Lower leg skin (tissue), 4 donors: ENCODE results near the gene CST9. TPM values are rescaled to one million over a fixed set of nuclear protein-coding genes. Genes with fewer than 3 reads are reported as not detected.
"Not testable (repeated sequence)": the region's sequence is repeated elsewhere in the genome, so short reads cannot be mapped to it uniquely, and the experiment has no call there.

Experiments used
- DNase-seq, 2 donors: peaks; one replicate each; pipeline ENCODE4 v3.0.0-alpha.2; 2019; ENCODE audit warnings: low spot score in 2 of 2
- H3K4me3 ChIP-seq: fragments of 200-600 bp; sonication (generic); 2 replicates; pipeline ENCODE4 v1.5.1; 2017; ENCODE audit warnings: mild to moderate bottlenecking, low read depth; ENCODE audit not compliant: poor library complexity, severe bottlenecking
- POLR2A ChIP-seq, 2 donors: fragments of 450-650 bp; IDR thresholded peaks; one replicate each; pipeline ENCODE4 v1.6.1; 2016 to 2017; ENCODE audit warnings: antibody characterized with exemption in 2 of 2, mild to moderate bottlenecking in 1 of 2, moderate library complexity in 1 of 2
- WGBS, 2 donors: methylation state at CpG; one replicate each; pipeline ENCODE4 v1.1.5; 2018; 5-methylcytosine and 5-hydroxymethylcytosine counted together
- intact Hi-C: fragments of 100-400 bp; cut with DNase I; formaldehyde crosslinking; loops from one replicate; pipeline ENCODE4 v1.15.0; 2023; ENCODE audit warnings: low total_unique reads
- total RNA-seq, 4 donors: library from RNA; depleted of rRNA; stranded (reverse); fragments of >200 nt; gene quantifications; one replicate each; pipeline ENCODE4 v1.1.0, GENCODE V29; 2016
- TF ChIP-seq, protein P1 (sequence below), 3 donors: fragments of 450-650 bp; IDR thresholded peaks; one replicate each; pipeline ENCODE4 v1.5.1; 2016; ENCODE audit warnings: antibody characterized with exemption in 3 of 3, mild to moderate bottlenecking in 3 of 3, moderate library complexity in 2 of 3

CST9 gene
- total RNA-seq, 4 donors from 2014 or later: not detected

DNA sequence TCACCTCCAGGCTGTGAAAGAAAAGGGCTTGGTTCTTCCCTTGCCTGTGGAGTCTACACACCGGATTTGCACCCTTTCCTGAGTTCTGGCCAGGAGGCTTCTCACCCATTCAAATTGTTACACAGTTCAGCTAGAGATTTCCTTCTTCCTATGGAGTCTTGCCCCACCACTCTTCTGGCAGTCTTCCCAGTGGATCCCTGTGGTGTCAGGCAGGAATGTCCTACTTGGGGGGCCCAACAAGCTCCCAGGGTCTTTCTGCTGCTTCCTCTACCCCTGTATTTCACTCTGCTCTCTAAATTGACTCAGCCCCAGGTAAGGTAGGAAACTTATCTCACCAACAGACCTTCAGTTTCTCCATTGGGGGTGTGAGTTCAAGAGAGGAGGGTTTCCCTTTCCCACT lies 23.4 kb downstream of the CST9 start:
- no peak for TF ChIP-seq POLR2A (IDR thresholded peaks at IDR 0.05)
- TF ChIP-seq, protein P1, sequence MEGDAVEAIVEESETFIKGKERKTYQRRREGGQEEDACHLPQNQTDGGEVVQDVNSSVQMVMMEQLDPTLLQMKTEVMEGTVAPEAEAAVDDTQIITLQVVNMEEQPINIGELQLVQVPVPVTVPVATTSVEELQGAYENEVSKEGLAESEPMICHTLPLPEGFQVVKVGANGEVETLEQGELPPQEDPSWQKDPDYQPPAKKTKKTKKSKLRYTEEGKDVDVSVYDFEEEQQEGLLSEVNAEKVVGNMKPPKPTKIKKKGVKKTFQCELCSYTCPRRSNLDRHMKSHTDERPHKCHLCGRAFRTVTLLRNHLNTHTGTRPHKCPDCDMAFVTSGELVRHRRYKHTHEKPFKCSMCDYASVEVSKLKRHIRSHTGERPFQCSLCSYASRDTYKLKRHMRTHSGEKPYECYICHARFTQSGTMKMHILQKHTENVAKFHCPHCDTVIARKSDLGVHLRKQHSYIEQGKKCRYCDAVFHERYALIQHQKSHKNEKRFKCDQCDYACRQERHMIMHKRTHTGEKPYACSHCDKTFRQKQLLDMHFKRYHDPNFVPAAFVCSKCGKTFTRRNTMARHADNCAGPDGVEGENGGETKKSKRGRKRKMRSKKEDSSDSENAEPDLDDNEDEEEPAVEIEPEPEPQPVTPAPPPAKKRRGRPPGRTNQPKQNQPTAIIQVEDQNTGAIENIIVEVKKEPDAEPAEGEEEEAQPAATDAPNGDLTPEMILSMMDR (IDR thresholded peaks at IDR 0.05): no peak
- 61 to 91% methylated on average over 1 of the region's 1 CpG for WGBS, 2 donors
- intact Hi-C loops: no loop called here
- H3K4me3 ChIP-seq: no peak overlapping the region
- peak in 1 of 2 donors; percentile 42 for DNase-seq

DNA sequence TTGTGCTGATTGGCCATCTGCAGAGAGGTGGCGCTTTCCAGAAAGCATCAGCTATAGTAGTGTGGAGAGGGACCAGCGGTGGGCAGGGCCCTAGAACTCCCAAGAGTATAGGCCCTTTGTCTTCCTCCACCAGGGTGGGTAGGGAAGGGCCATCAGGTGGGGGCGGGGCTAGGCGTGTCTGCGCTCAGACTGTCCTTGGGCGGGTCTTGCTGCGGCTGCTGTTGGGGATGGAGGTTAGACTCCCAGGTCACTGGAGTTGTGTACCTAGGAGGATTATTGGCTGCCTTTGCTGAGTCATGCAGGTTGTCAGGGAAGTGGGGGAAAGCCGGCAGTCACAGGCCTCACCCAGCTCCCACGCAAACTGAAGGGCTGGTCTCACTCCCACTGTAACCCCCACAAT lies 23.9 kb downstream of the CST9 start:
- WGBS, 2 donors: 83 to 95% methylated on average over 8 to 9 of the region's 9 CpGs
- H3K4me3 ChIP-seq, DNase-seq, intact Hi-C loops: not testable (repeated sequence)

DNA sequence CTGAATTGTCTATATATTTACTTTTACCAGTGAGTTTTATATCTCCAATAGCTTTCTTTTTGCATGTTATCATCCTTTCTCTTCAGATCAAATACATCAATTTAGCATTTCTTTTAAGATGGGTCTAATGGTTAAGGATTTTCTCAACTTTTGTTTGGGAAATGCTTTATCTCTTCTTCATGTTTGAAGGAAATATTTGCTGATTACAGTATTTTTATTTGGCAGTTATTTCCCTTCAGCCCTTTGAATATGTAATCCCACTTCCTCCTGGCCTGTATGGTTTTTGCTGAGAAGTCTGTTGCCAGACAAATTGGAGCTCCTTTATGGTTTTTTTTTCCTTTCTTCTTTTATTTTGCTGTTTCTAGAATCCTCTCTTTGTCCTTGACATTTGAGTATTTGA lies 30.7 kb downstream of the CST9 start:
- intact Hi-C loops: no loop called here
- TF ChIP-seq POLR2A (IDR thresholded peaks at IDR 0.05): no peak
- TF ChIP-seq, protein P1 (IDR thresholded peaks at IDR 0.05): no peak
- H3K4me3 ChIP-seq: no peak overlapping the region
- DNase-seq: no peak

DNA sequence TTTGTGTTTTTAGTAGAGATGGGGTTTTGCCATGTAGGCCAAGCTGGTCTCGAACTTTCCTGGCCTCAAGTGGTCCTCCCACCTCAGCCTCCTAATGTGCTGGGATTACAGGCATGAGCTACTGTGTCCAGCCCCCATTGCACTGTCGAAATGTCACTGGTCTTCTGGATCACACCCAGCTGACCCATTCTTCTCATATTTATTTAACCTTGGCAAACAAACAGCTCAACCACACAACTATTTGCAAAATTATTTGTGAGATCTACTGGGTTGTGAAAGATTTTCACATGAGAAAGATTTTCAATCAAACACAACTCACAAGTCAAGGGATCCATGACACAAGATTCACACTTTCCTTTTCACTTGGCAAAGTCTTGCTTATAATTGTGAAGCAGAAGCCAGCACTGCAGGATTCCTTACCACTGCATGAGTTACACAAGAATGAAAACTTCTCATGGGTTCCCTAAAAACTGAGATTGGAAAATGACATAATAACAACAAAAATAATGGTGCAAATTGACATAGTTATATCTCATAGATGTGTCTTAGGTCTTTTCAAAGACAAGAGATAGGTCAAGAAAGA lies 35.4 kb downstream of the CST9 start:
- no peak overlapping the region for H3K4me3 ChIP-seq
- no peak for DNase-seq
- TF ChIP-seq, protein P1 (IDR thresholded peaks at IDR 0.05): no peak
- TF ChIP-seq POLR2A (IDR thresholded peaks at IDR 0.05): no peak
- intact Hi-C loops: no loop called here
- WGBS, 2 donors: 78 to 83% methylated on average over 2 of the region's 2 CpGs

DNA sequence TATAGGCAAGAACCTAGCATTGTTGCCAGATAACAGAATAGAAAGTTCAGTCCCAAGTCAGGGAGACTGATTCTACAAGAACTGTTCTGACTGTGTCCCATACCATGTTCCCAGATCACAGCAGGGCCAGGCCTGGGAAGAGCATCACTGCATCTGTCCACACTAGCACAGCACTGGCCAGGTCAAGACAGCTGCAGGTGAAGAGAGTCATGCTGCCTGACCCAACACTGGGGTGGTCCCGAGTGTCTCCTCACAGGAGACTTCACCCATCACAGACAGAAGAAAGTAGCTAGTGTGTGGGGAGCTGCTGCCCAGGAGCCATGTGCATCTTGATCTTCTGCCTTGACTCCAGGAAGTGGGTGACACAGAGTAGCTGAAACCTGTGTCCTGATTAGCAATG lies 36.1 kb downstream of the CST9 start:
- DNase-seq: peak in 1 of 2 donors; percentile 43
- H3K4me3 ChIP-seq: no peak overlapping the region
- intact Hi-C loops: no loop called here
- TF ChIP-seq, protein P1 (IDR thresholded peaks at IDR 0.05): no peak
- no peak for TF ChIP-seq POLR2A (IDR thresholded peaks at IDR 0.05)
- whole genome bisulfite sequencing, 2 donors: 83 to 90% methylated on average over 1 of the region's 1 CpG

DNA sequence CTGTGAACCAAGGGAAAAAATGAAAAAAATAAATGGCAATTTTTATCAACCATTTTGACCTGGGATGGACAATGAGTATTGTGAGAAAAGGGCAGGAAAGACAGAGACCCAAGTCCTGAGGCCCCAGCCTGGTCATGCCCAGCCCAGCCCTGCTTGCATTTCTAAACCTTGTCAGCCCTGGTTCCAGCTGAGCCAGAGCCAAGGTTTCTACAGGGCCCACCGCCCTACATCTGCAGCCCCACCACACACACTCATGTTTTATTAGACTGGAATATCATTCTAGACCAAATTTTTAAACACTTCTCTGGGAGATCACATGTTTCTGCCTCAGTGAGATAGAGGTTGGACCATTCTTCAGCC lies 36.8 kb downstream of the CST9 start:
- DNase-seq: peak in 1 of 2 donors; percentile 29
- H3K4me3 ChIP-seq: no peak overlapping the region
- intact Hi-C loops: no loop called here
- TF ChIP-seq POLR2A (IDR thresholded peaks at IDR 0.05): no peak
- TF ChIP-seq, protein P1 (IDR thresholded peaks at IDR 0.05): no peak
- WGBS, 2 donors: 72 to 88% methylated on average over 1 of the region's 1 CpG
